SW480 (cell line): ENCODE data around the gene POLK.
"Not testable (repeated sequence)": the region's sequence is repeated elsewhere in the genome, so short reads cannot be mapped to it uniquely, and the experiment has no call there.

Source experiments
- DNase-seq: peaks from one replicate; pipeline ENCODE4 v3.0.0-alpha.2; 2016; ENCODE audit warnings: low spot score

Gene POLK

GRCh38 chr5:75551471-75551870 lies 39.8 kb downstream of the POLK start:
- no peak for DNase-seq

DNA sequence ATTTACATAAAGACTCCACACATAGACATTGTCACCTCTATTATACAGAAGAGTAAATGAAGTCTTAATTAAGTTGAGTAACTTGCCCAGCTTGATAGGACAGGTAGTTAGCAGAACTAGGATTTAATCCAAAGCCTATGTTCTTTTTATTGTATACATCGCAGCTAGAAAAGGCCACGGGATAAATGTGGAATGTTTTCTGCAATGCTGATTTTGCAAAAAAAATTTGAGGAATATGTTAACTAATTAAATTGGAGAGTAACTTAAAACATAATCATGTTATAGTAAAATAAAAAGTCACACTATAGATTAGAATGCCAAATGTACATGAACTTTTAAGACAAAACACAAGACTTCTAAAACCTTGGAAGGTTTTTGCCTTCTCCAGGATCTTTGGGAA lies 41.1 kb downstream of the POLK start:
- no peak for DNase-seq

DNA sequence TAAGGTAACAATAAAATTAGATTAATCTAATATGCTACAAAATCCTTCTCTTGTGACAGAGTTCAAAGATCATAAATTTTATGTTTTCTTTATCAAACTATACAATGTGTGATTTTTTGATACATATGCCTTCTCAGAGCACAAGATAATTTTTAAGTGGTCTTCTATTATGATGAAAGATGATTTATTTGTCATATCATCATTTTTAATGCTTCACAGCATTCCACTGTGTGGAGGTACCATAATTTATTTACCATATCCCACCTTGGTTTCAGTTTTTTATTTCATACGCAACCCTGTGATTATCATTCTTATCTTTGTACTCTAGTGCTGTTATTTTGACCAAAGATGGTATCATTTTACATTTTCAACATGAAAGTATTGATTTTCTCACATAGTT lies 41.7 kb downstream of the POLK start:
- no peak for DNase-seq

- no peak for DNase-seq
Observed at GRCh38 chr5:75558221-75558620, 46.5 kb downstream of the POLK start.

DNA sequence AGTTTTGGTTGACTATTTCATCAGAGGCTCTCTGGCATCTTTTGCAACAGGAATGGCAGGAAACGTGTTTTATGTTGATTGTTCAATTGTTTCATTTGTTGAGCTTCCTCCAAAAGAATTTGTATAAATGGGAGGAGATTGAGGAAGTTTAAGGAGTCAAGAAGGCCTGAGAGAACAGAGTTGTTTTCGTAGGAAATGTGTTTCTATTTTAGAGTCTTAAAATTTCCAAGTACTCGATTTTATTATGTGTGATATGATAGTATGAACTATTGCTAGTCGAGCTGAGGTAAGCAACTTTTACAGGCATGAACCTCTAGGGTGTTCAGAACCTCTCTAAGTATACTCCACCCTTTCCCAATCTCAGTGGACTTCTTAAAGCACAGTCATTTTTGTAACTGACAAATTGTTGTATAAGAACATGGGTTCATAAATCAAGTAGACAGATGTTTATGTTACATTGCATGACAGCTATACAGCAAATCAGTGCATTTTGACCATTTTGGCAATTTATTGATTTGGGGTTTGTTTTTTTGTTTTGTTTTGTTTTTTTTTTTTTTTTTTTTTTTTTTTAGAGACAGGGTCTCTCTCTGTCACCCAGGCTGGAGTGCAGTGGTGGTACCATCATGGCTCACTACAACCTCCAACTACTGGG lies 47.4 kb downstream of the POLK start:
- DNase-seq, result no peak

DNA sequence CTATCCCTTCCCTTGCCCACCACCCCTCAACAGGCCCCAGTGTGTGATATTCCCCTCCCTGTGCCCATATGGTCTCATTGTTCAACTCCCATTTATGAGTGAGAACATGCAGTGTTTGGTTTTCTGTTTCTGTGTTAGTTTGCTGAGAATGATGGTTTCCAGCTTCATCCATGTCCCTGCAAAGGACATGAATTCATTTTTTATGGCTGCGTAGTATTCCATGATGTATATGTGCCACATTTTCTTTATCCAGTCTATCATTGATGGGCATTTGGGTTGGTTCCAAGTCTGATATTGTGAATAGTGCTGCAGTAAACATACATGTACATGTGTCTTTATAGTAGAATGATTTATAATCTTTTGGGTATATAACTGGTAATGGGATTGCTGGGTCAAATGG lies 49.0 kb downstream of the POLK start:
- not testable (repeated sequence) for DNase-seq

GRCh38 chr5:75565991-75566709 lies 54.5 kb downstream of the POLK start:
- DNase-seq, result not testable (repeated sequence)

GRCh38 chr5:75566710-75567309 lies 55.1 kb downstream of the POLK start:
- peak; percentile 49 for DNase-seq

DNA sequence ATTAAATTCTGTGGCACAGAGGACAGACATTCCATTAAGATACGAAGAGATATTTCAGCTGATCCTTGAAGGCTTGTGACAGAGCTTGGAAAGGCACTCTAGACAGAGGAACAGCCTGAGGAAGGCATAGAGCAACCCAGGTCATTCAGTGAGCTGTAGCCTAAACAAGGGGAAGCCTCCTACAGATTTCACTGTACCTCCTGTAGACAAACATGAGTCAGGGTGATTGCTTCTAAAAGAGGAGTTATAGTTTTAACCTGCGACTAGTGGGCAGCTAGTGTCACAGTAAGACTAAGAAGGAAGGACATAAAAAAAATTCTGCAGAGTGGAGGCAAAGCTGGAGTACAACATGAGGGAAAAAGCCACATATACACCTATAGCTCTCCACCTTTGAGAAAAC lies 56.0 kb downstream of the POLK start:
- DNase-seq, result no peak

- DNase-seq, result no peak
Observed at GRCh38 chr5:75568202-75568601, 56.5 kb downstream of the POLK start.

- DNase-seq, result no peak
Observed at GRCh38 chr5:75571547-75571946, 59.9 kb downstream of the POLK start.

DNA sequence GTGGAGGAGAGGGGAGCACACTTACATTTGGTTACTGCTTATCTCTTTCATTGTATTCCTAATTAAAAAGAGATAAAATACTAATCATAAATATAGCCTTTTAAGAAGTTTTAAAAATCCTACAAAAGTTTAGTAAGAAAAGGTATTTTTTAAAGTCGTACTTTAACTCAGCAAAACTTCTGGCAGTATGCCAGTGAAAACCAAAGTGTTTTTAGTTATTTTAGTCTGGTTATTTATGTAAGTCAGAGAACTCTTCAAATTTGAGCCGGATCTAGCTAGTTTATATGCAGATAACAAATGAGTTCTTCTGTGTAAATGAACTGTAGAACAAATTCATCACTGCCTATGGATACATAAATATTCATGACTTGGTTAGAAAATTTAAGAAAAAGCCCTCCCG lies 63.1 kb downstream of the POLK start:
- no peak for DNase-seq

- DNase-seq, result not testable (repeated sequence)
Observed at GRCh38 chr5:75578280-75578679, 66.6 kb downstream of the POLK start.

DNA sequence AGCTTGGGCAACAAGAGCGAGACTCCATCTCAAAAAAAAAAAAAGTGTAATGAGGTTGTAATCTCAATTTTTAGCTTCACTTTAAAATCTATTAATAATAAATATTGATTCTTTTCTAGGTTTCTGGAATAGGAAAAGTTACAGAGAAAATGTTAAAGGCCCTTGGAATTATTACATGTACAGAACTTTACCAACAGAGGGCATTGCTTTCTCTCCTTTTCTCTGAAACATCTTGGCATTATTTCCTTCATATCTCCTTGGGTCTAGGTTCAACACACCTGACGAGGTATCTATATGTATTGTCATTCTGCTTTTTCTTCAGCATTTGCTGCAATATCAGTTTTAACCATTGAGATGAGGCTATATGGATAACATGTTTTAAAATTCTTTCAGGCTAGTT lies 73.0 kb downstream of the POLK start:
- DNase-seq, result no peak

- no peak for DNase-seq
Observed at GRCh38 chr5:75588666-75589065, 77.0 kb downstream of the POLK start.

- no peak for DNase-seq
Observed at GRCh38 chr5:75600535-75600934, 88.8 kb downstream of the POLK start.

DNA sequence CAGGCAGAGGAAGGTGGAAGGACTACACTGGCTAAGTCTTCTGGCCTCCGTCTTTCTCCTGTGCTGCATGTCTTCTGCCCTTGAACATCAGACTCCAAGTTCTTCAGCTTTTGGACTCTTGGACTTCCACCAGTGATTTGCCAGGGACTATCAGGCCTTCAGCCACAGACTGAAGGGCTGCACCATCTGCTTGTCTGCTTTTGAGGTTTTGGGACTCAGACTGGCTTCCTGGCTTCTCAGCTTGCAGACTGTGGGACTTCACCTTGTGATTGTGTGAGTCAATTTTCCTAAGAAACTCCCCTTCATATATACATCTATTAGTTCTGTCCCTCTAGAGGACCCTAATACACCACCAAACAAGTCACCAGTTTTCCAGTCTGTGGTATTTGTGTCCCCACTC lies 89.9 kb downstream of the POLK start:
- DNase-seq, result no peak

GRCh38 chr5:75601996-75602395 lies 90.3 kb downstream of the POLK start:
- no peak for DNase-seq

DNA sequence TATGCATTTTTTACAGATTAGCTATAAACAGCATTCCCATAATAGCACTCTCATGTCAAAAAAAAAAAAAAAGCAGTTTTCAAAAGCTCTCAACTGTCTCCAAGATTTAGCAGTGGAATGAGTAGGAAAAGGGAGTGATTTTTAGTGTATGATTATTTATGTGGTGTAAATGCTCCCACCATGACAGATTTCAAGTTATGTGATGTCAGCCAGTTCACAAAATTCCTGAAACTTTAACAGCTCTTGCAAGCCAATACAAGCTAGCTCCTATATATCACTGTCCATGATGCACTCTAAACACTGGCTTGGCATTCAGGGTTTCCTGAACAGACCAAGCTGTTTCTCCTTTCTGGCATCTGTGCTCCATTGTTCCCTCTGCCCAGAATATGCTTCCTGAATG lies 91.7 kb downstream of the POLK start:
- DNase-seq, result no peak

DNA sequence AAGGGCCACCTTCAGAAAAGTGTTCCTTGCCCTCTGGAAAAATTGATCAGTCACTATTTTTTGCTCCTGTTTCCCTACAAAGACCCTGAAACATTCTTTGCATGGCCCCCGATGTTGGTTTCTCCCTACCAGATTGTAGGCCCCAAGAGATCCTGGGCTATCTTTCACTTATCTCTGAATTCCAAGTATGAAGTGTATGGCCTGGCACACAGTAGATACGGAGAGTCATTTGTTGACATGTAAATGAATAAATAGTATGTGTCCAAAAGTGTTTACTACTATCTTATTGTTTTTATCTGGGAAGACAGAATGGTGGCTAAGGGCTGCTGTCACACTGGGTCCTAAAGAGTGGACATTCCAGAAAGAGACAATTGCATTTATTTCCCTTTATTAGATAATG lies 92.1 kb downstream of the POLK start:
- no peak for DNase-seq

- not testable (repeated sequence) for DNase-seq
Observed at GRCh38 chr5:75607341-75607740, 95.7 kb downstream of the POLK start.

GRCh38 chr5:75608870-75609269 lies 97.2 kb downstream of the POLK start:
- no peak for DNase-seq

DNA sequence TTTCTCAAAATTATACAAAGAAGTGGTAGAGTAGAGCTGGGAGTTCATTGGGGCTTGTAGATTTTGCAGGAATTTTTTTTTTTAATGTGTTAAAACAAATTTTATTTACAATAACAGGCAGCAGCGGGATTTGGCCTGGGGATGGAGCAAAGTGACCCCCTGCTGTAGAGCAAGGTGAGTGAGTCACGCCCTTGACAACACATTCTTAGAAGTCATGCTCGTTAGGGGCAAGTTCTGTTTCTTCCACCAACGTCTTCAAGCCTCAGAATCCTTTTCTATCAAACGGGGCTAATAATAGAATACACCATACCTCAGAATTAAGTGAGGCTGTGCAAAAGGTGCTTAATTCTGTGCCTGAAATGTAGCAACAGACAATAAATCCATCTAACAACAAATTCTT lies 98.5 kb downstream of the POLK start:
- no peak for DNase-seq
